Heart left ventricle (tissue), 13 donors: ENCODE data around the gene PLIN5.

Experiments used
- CTCF ChIP-seq, 12 donors: fragments of 200-600 bp; sonication (generic) in 4 of 12; IDR thresholded peaks; one replicate each; pipeline versions ENCODE4 v1.5.0 to v1.8.0; 2018 to 2022; ENCODE audit warnings: antibody characterized with exemption in 12 of 12, mild to moderate bottlenecking in 5 of 12
- POLR2A ChIP-seq, 2 donors: fragments of 450-650 bp; IDR thresholded peaks; one replicate each; pipeline ENCODE4 v1.6.1; 2017; ENCODE audit warnings: antibody characterized with exemption in 2 of 2, mild to moderate bottlenecking in 2 of 2, moderate library complexity in 2 of 2
- donor health status: ischemic (EF 13 %, LVEDD 7.1; RV severe dilation, severe dysfunction).
- donor health status: DM: no; HTN: yes; CAD: no.
- donor health status: DM: no; HTN: no; CAD: no.
- donor health status: ischemic (EF 25% LVEDD 6.9; RV normal size, moderate dysfunction).
- donor health status: ischemic (EF 25% LVEDD 5.7; RV mildly dilated, moderate dysfunction).
- donor health status: ischemic (EF 35%, LVEDD 5.7; RV mildly dilated, moderate dysfunction).
- donor health status: nonischemic (EF 11% LVEDD 7.7; RV severe dilation, severe dysfunction).
- donor health status: DM: yes; HTN: yes; CAD: no.
- donor health status: PGD.
- donor health status: ischemic (EF 29% LVEDD 5.4; RV normal size, mild dysfunction).
- donor health status: nonischemic (EF 23%, LVEDD 6.1; RV moderate dilation, normal function).

- no peak for TF ChIP-seq CTCF (IDR thresholded peaks at IDR 0.05)
- TF ChIP-seq POLR2A (IDR thresholded peaks at IDR 0.05): no peak
Observed at GRCh38 chr19:4539693-4540581, 4.9 kb upstream of the PLIN5 start, which contains the start of gene LRG1.
